Endothelial cell of umbilical vein (primary cell): ENCODE results near the gene UBAP2L. TPM values are rescaled to one million over a fixed set of nuclear protein-coding genes. Genes with fewer than 3 reads are reported as not detected.

Source experiments
- BruUV-seq: library from RNA; stranded (reverse); fragments of 400-500 nt; replicated peaks from 2 replicates; lab custom pipeline; 2021; lab: Mats Ljungman, UMichigan
- CTCF ChIA-PET: fragments of 300-600, 350-600 bp; sonication (Branson Sonifier 250); formaldehyde crosslinking; loops from one replicate; lab custom pipeline; 2021; ENCODE audit warnings: antibody characterized with exemption, inconsistent platforms; lab: Charles Lee
- POLR2A ChIA-PET: fragments of 300-600, 350-600 bp; sonication (Branson Sonifier 250); formaldehyde crosslinking; loops from one replicate; lab custom pipeline; 2021; ENCODE audit warnings: antibody characterized with exemption, inconsistent platforms; lab: Charles Lee
- DNase-seq: peaks from one replicate; pipeline ENCODE4 v3.0.0-alpha.2; 2011; ENCODE audit warnings: low read depth, low spot score
- FAIRE-seq: peaks from 2 replicates; lab custom pipeline; 2011; peaks lifted over from hg19 to GRCh38; lab: Jason Lieb, UNC
- H2AFZ ChIP-seq: 2 replicates; pipeline ENCODE4 v1.6.0; 2012; ENCODE audit warnings: low read depth, low read length, control low read depth, inconsistent platforms
- H3K27ac ChIP-seq: 2 replicates; pipeline ENCODE4 v1.5.1; 2011; ENCODE audit warnings: low read depth, mild to moderate bottlenecking, control low read depth, low read length, moderate library complexity; ENCODE audit not compliant: insufficient read depth
- H3K27me3 ChIP-seq, 2 experiments: 2 replicates each; pipeline versions ENCODE4 v1.6.0 to v1.6.1; 2011; ENCODE audit warnings: low read length in 2 of 2, mixed read lengths in 1 of 2; ENCODE audit not compliant: control insufficient read depth in 2 of 2, insufficient read depth in 2 of 2
- H3K36me3 ChIP-seq, 2 experiments: 2 replicates in 1 of 2; 3 replicates in 1 of 2; pipeline ENCODE4 v1.5.1; 2011; ENCODE audit warnings: low read length in 2 of 2, mild to moderate bottlenecking in 1 of 2, moderate library complexity in 1 of 2; ENCODE audit not compliant: control insufficient read depth in 2 of 2, insufficient read depth in 2 of 2; ENCODE audit errors: extremely low read depth in 1 of 2
- H3K4me1 ChIP-seq: 3 replicates; pipeline ENCODE4 v1.5.1; 2011; ENCODE audit warnings: mild to moderate bottlenecking, low read length; ENCODE audit not compliant: control insufficient read depth, insufficient read depth; ENCODE audit errors: extremely low read depth
- H3K4me2 ChIP-seq: 2 replicates; pipeline ENCODE4 v1.6.1; 2011; ENCODE audit warnings: low read length, control low read depth, mixed read lengths; ENCODE audit not compliant: insufficient read depth
- H3K4me3 ChIP-seq, 3 experiments: fragments of 200-600 bp in 1 of 3; sonication (generic), shearing (Covaris generic) in 1 of 3; replicated peaks in 1 of 3; 2 replicates each; pipeline ENCODE4 v1.5.1; 2011 to 2016; ENCODE audit warnings: control low read depth in 3 of 3, low read length in 3 of 3, mild to moderate bottlenecking in 2 of 3, inconsistent platforms in 1 of 3, low read depth in 1 of 3, moderate library complexity in 1 of 3; ENCODE audit not compliant: insufficient read depth in 1 of 3
- H3K79me2 ChIP-seq: 2 replicates; pipeline ENCODE4 v1.6.0; 2012; ENCODE audit warnings: low read length, inconsistent platforms; ENCODE audit not compliant: control insufficient read depth, insufficient read depth
- H3K9ac ChIP-seq: replicated peaks from 2 replicates; pipeline ENCODE3; 2011; ENCODE audit warnings: low read length, control low read depth; ENCODE audit not compliant: insufficient read depth; ENCODE audit errors: extremely low read depth
- H3K9me1 ChIP-seq: replicated peaks from 3 replicates; pipeline ENCODE4 v1.6.0; 2011; ENCODE audit warnings: mild to moderate bottlenecking, low read length; ENCODE audit not compliant: control insufficient read depth, insufficient read depth; ENCODE audit errors: extremely low read depth
- H3K9me3 ChIP-seq: replicated peaks from 2 replicates; pipeline ENCODE4 v1.5.1; 2012; ENCODE audit warnings: low read length, inconsistent platforms; ENCODE audit not compliant: control insufficient read depth, insufficient read depth
- H4K20me1 ChIP-seq: replicated peaks from 2 replicates; pipeline ENCODE3; 2011; ENCODE audit warnings: mild to moderate bottlenecking, low read length; ENCODE audit not compliant: control insufficient read depth, insufficient read depth; ENCODE audit errors: extremely low read depth
- EZH2 ChIP-seq: IDR thresholded peaks from 2 replicates; pipeline ENCODE4 v1.6.1; 2012; ENCODE audit warnings: borderline replicate concordance, low read depth, mild to moderate bottlenecking, moderate library complexity, low read length, inconsistent platforms; ENCODE audit not compliant: severe bottlenecking
- FOS ChIP-seq: IDR thresholded peaks from 2 replicates; pipeline ENCODE4 v1.6.1; 2011; ENCODE audit warnings: mild to moderate bottlenecking, low read length, moderate library complexity, borderline replicate concordance; ENCODE audit not compliant: insufficient read depth
- GATA2 ChIP-seq: IDR thresholded peaks from 2 replicates; pipeline ENCODE4 v1.7.0; 2011; ENCODE audit warnings: low read depth, mild to moderate bottlenecking, moderate library complexity, mixed read lengths, low read length; ENCODE audit not compliant: insufficient read length, insufficient read depth
- JUN ChIP-seq: IDR thresholded peaks from 2 replicates; pipeline ENCODE4 v1.6.1; 2011; ENCODE audit warnings: borderline replicate concordance, low read depth; ENCODE audit not compliant: insufficient read length, insufficient read depth
- MYC ChIP-seq: IDR thresholded peaks from one replicate; pipeline ENCODE4 v1.6.1; 2011; ENCODE audit warnings: mild to moderate bottlenecking, low read depth, low read length
- POLR2A ChIP-seq: IDR thresholded peaks from 2 replicates; pipeline ENCODE4 v1.6.1; 2012; ENCODE audit warnings: low read depth, mild to moderate bottlenecking, control low read depth, low read length
- POLR2AphosphoS5 ChIP-seq: IDR thresholded peaks from 2 replicates; pipeline ENCODE4 v1.6.1; 2012; ENCODE audit warnings: low read depth, mild to moderate bottlenecking, control low read depth, low read length, moderate library complexity; ENCODE audit not compliant: insufficient read depth
- dilution Hi-C: fragments of 300-500 bp; cut with MboI; formaldehyde crosslinking; loops from one replicate; pipeline ENCODE4 v1.15.0; 2019; ENCODE audit warnings: low sequenced_read_pairs; ENCODE audit not compliant: extremely low pct_ligation_motif_present
- intact Hi-C: fragments of 100-400 bp; cut with micrococcal nuclease; formaldehyde crosslinking; loops from one replicate; pipeline ENCODE4 v1.10.0; 2022
- polyA plus RNA-seq, 4 experiments: library from polyadenylated mRNA; depleted of rRNA in 3 of 4; stranded (reverse) in 3 of 4; unstranded in 1 of 4; fragments of >200 nt; gene quantifications; 2 replicates each; pipeline versions ENCODE4 v1.2.1 to v1.2.3, GENCODE V29; 2011 to 2012; ENCODE audit warnings: missing spikeins in 1 of 4
- total RNA-seq: library from RNA; stranded (reverse); gene quantifications from 2 replicates; pipeline ENCODE4 v1.2.3, GENCODE V29; 2021
- TF ChIP-seq, protein P1 (sequence below), 2 donors: IDR thresholded peaks; 1 replicate in 1 of 2; 2 replicates in 1 of 2; pipeline ENCODE4 v1.5.1; 2011; ENCODE audit warnings: low read length in 2 of 2, mild to moderate bottlenecking in 2 of 2, moderate library complexity in 2 of 2, control low read depth in 1 of 2, inconsistent platforms in 1 of 2, low read depth in 1 of 2; ENCODE audit not compliant: insufficient read depth in 1 of 2; ENCODE audit errors: extremely low read depth in 1 of 2
- TF ChIP-seq, protein P2 (sequence below): IDR thresholded peaks from 2 replicates; pipeline ENCODE4 v1.6.1; 2011; ENCODE audit not compliant: insufficient read depth, insufficient read length

Gene UBAP2L
- total and polyA plus RNA-seq, 2 donors (not counting 3 experiments of a cell fraction or from before 2014, with no cell fraction given): 229 to 280 TPM

DNA sequence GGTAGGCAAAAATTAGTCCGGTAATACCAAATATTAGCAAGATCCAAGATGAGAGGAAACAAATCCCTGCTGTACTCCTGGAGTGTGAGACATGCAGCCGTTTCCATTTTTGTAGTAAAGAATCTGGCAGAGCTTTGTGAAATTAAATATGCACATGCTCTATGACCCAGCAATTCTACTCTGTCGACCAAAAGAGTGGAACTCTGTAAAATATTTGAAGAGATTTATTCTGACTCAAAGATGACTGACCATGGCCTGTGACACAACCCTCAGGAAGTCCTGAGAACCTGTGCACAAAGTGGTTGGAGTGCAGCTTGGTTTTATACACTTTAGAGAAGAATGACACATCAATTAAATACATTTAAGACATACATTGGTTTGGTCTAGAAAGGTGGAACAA lies 67.9 kb downstream of the UBAP2L start:
- FAIRE-seq (no peak), DNase-seq (no peak)
- no peak for TF ChIP-seq POLR2AphosphoS5
- no peak for TF ChIP-seq GATA2
- TF ChIP-seq, protein P1, sequence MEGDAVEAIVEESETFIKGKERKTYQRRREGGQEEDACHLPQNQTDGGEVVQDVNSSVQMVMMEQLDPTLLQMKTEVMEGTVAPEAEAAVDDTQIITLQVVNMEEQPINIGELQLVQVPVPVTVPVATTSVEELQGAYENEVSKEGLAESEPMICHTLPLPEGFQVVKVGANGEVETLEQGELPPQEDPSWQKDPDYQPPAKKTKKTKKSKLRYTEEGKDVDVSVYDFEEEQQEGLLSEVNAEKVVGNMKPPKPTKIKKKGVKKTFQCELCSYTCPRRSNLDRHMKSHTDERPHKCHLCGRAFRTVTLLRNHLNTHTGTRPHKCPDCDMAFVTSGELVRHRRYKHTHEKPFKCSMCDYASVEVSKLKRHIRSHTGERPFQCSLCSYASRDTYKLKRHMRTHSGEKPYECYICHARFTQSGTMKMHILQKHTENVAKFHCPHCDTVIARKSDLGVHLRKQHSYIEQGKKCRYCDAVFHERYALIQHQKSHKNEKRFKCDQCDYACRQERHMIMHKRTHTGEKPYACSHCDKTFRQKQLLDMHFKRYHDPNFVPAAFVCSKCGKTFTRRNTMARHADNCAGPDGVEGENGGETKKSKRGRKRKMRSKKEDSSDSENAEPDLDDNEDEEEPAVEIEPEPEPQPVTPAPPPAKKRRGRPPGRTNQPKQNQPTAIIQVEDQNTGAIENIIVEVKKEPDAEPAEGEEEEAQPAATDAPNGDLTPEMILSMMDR (IDR thresholded peaks at IDR 0.05; ENCODE audit: extremely low read depth in 1 of 2, insufficient read depth in 1 of 2, low read depth in 1 of 2, low read length in 2 of 2): no peak
- no peak for TF ChIP-seq EZH2
- no peak for TF ChIP-seq JUN
- no peak for TF ChIP-seq POLR2A
- TF ChIP-seq FOS: no peak
- no peak for TF ChIP-seq MYC
- TF ChIP-seq, protein P2, sequence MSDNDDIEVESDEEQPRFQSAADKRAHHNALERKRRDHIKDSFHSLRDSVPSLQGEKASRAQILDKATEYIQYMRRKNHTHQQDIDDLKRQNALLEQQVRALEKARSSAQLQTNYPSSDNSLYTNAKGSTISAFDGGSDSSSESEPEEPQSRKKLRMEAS: no peak
- no peak overlapping the region for H3K27ac ChIP-seq
- no peak overlapping the region for H2AFZ ChIP-seq
- BruUV-seq: no TSS peak
- intact Hi-C loops: no loop called here
- H3K27me3 ChIP-seq: peaks cover 0 to 4% of the 10 kb centered on the region in 2 experiments
- H3K4me3 ChIP-seq: no peak overlapping the region
- dilution Hi-C loops: no loop called here
- ChIA-PET CTCF (interaction anchor here (1.0 kb wide), 2 partner anchors 15 to 46 kb away, joined by 3 to 4 read pairs; no protein-coding TSS in a partner anchor), POLR2A (no interaction called here)
- no peaks in the 10 kb centered on the region for H3K9me1 ChIP-seq
- no peaks in the 10 kb centered on the region for H4K20me1 ChIP-seq
- no peak overlapping the region for H3K9ac ChIP-seq
- H3K79me2 ChIP-seq: no peaks in the 10 kb centered on the region
- H3K36me3 ChIP-seq: no peaks in the 10 kb centered on the region
- H3K9me3 ChIP-seq: no peaks in the 10 kb centered on the region
- no peak overlapping the region for H3K4me2 ChIP-seq
- H3K4me1 ChIP-seq: no peaks in the 10 kb centered on the region
